ENCODE measurements around the gene DESI1. TPM values are rescaled to one million over a fixed set of nuclear protein-coding genes. Genes with fewer than 3 reads are reported as not detected.
"Not testable (repeated sequence)": the region's sequence is repeated elsewhere in the genome, so short reads cannot be mapped to it uniquely, and the experiment has no call there.

The DESI1 gene
- total RNA-seq, 3 donors from 2014 or later (not counting 1 experiment from before 2014, with no cell fraction given) = 15.0 to 22.2 (median 20.6) TPM

DNA sequence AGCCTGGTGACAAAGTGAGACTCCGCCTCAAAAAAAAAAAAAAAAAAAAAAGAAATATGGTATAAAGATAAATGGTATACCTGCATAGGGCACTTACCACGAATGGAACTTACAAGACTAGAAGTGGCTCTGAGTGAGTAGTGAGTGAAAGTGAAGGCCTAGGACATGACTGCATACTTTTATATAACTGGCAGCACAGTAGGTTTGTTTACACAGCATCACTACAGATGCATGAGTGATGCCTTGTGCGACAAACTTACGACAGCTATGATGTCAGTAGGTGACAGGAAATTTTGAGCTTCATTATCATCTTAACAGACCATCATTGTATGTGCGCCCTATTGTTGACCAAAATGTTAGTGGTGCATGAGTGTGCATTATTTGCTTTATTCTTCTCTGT lies 17.9 kb upstream of the DESI1 start:
- Histone ChIP-seq H3K36me3 (ENCODE audit: control insufficient read depth, insufficient read depth, low read length) (peaks cover 63% of the 10 kb centered on the region), H3K27ac (ENCODE audit: low read length) (no peak overlapping the region), H3K4me3 (ENCODE audit: low read length) (no peak overlapping the region), H3K9me3 (ENCODE audit: control insufficient read depth, insufficient read depth, low read length) (no peaks in the 10 kb centered on the region), H3K4me1 (ENCODE audit: control insufficient read depth, insufficient read depth, low read length) (no peaks in the 10 kb centered on the region), H3K27me3 (ENCODE audit: control insufficient read depth, insufficient read depth, low read length) (no peaks in the 10 kb centered on the region)
- Mint-ChIP-seq H3K9me3 (no peaks in the 10 kb centered on the region), H3K36me3 (peaks cover 12% of the 10 kb centered on the region), H3K4me1 (peaks cover 12 to 22% of the 10 kb centered on the region in 2 donors), H3K27ac (no peak overlapping the region), H3K27me3 (ENCODE audit: low read depth in 2 of 2) (no peaks in the 10 kb centered on the region), H3K4me3 (no peak overlapping the region)
- TF ChIP-seq, protein P1, sequence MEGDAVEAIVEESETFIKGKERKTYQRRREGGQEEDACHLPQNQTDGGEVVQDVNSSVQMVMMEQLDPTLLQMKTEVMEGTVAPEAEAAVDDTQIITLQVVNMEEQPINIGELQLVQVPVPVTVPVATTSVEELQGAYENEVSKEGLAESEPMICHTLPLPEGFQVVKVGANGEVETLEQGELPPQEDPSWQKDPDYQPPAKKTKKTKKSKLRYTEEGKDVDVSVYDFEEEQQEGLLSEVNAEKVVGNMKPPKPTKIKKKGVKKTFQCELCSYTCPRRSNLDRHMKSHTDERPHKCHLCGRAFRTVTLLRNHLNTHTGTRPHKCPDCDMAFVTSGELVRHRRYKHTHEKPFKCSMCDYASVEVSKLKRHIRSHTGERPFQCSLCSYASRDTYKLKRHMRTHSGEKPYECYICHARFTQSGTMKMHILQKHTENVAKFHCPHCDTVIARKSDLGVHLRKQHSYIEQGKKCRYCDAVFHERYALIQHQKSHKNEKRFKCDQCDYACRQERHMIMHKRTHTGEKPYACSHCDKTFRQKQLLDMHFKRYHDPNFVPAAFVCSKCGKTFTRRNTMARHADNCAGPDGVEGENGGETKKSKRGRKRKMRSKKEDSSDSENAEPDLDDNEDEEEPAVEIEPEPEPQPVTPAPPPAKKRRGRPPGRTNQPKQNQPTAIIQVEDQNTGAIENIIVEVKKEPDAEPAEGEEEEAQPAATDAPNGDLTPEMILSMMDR (IDR thresholded peaks at IDR 0.05) = no peak
- ATAC-seq = no peak
- intact Hi-C loops (cut with micrococcal nuclease) = no loop called here
- 98% methylated on average over 4 of the region's 5 CpGs for WGBS (ENCODE audit: insufficient coverage)
- DNase-seq = no peak

DNA sequence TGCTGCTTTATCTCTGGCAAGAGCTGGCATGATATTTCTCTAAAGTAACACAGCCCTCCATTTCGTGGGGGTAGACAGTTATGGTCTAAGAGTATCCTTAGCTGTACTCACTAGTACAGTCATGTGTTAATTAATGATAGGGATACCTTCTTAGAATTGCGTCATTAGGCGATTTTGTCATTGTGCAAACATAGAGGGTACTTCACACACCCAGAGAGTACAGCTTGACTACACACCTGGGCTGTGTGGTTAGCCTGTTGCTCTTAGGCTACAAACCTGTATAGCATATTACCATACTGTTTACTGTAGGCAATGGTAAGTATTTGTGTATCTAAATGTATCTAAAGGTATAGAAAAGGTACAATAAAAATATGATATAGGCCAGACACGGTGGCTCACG lies 17.3 kb upstream of the DESI1 start:
- Histone ChIP-seq H3K36me3 (ENCODE audit: control insufficient read depth, insufficient read depth, low read length) (peaks cover 63% of the 10 kb centered on the region), H3K9me3 (ENCODE audit: control insufficient read depth, insufficient read depth, low read length) (no peaks in the 10 kb centered on the region), H3K4me3 (ENCODE audit: low read length) (no peak overlapping the region), H3K27ac (ENCODE audit: low read length) (no peak overlapping the region), H3K27me3 (ENCODE audit: control insufficient read depth, insufficient read depth, low read length) (no peaks in the 10 kb centered on the region), H3K4me1 (ENCODE audit: control insufficient read depth, insufficient read depth, low read length) (no peaks in the 10 kb centered on the region)
- peaks cover 12 to 22% of the 10 kb centered on the region in 2 donors for H3K4me1 Mint-ChIP-seq
- 98% methylated on average over 2 of the region's 5 CpGs for WGBS (ENCODE audit: insufficient coverage)
- DNase-seq (no peak), ATAC-seq (no peak)
- H3K27me3 Mint-ChIP-seq (ENCODE audit: low read depth in 2 of 2) = no peaks in the 10 kb centered on the region
- H3K4me3 Mint-ChIP-seq = no peak overlapping the region
- TF ChIP-seq, protein P1 (IDR thresholded peaks at IDR 0.05) = no peak
- H3K27ac Mint-ChIP-seq = no peak overlapping the region
- intact Hi-C loops (cut with micrococcal nuclease) = no loop called here
- peaks cover 12% of the 10 kb centered on the region for H3K36me3 Mint-ChIP-seq
- H3K9me3 Mint-ChIP-seq = no peaks in the 10 kb centered on the region

DNA sequence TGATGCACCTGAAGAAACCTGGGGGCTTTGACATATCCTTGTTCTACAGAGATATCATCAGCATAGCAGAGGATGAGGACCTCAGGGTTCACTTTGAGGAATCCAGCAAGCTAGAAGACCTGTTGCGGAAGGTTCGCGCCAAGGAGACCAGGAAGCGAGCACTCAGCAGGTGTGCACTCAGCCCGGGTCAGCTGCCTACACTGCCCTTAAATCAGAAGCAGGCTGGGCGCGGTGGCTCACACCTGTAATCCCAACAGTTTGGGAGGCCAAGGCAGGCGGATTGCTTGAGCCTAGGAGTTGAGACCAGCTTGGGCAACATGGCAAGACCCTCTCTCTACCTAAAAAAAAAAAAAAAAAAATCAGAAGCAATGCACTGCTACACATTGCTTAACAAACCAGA lies 16.8 kb upstream of the DESI1 start:
- WGBS (ENCODE audit: insufficient coverage) = 98% methylated on average over 8 of the region's 8 CpGs
- H3K4me1 ChIP-seq (ENCODE audit: control insufficient read depth, insufficient read depth, low read length); ATAC-seq; H3K27me3 Mint-ChIP-seq (ENCODE audit: low read depth in 2 of 2); H3K4me3 ChIP-seq (ENCODE audit: low read length); DNase-seq; H3K27me3 ChIP-seq (ENCODE audit: control insufficient read depth, insufficient read depth, low read length); H3K4me3 Mint-ChIP-seq; H3K27ac Mint-ChIP-seq; H3K9me3 Mint-ChIP-seq; H3K27ac ChIP-seq (ENCODE audit: low read length); H3K9me3 ChIP-seq (ENCODE audit: control insufficient read depth, insufficient read depth, low read length); intact Hi-C loops (cut with micrococcal nuclease): not testable (repeated sequence)
- H3K4me1 Mint-ChIP-seq = peaks cover 12 to 22% of the 10 kb centered on the region in 2 donors
- H3K36me3 Mint-ChIP-seq = peaks cover 11% of the 10 kb centered on the region
- peaks cover 59% of the 10 kb centered on the region for H3K36me3 ChIP-seq (ENCODE audit: control insufficient read depth, insufficient read depth, low read length)

DNA sequence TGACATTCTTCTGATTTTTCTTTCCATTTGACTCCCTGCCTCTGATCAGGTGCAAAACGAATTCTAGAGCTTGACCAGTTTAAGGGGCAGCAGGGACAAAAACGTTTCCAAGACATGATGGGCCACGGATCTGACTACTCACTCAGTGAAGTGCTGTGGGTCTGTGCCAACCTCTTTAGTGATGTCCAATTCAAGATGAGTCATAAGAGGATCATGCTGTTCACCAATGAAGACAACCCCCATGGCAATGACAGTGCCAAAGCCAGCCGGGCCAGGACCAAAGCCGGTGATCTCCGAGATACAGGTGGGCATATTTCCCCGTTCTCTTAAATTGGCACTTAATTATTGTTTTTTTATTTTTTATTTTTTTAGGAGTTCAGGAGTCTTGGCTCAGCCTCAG lies 15.6 kb upstream of the DESI1 start:
- TF ChIP-seq, protein P1 (IDR thresholded peaks at IDR 0.05) = no peak
- Mint-ChIP-seq H3K36me3 (no peaks in the 10 kb centered on the region), H3K4me3 (no peak overlapping the region), H3K27me3 (ENCODE audit: low read depth in 2 of 2) (no peaks in the 10 kb centered on the region), H3K27ac (no peak overlapping the region), H3K9me3 (no peaks in the 10 kb centered on the region), H3K4me1 (peaks cover 7 to 11% of the 10 kb centered on the region in 2 donors)
- WGBS (ENCODE audit: insufficient coverage) = 94% methylated on average over 7 of the region's 7 CpGs
- ATAC-seq = no peak
- Histone ChIP-seq H3K4me3 (ENCODE audit: low read length) (no peak overlapping the region), H3K27me3 (ENCODE audit: control insufficient read depth, insufficient read depth, low read length) (no peaks in the 10 kb centered on the region), H3K36me3 (ENCODE audit: control insufficient read depth, insufficient read depth, low read length) (peaks cover 50% of the 10 kb centered on the region), H3K4me1 (ENCODE audit: control insufficient read depth, insufficient read depth, low read length) (no peaks in the 10 kb centered on the region), H3K9me3 (ENCODE audit: control insufficient read depth, insufficient read depth, low read length) (no peaks in the 10 kb centered on the region), H3K27ac (ENCODE audit: low read length) (no peak overlapping the region)
- no peak for DNase-seq
- intact Hi-C loops (cut with micrococcal nuclease) = no loop called here

DNA sequence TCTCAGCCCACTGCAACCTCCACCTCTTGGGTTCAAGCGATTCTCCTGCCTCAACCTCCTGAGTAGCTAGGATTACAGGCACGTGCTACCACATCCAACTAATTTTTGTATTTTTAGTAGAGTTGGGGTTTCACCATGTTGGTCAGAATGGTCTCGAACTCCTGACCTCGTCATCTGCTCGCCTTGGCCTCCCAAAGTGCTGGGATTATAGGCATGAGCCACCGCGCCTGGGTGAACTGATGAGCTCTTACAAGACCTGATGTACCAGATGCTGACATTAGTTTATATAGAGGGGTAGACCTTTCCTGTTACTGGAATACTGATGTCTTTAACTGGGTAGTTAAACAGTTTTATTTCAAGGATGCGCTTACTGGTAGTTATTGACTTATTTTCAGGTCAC lies 13.8 kb upstream of the DESI1 start:
- H3K4me3 ChIP-seq (ENCODE audit: low read length); DNase-seq; H3K27ac ChIP-seq (ENCODE audit: low read length); H3K4me1 Mint-ChIP-seq; intact Hi-C loops (cut with micrococcal nuclease); H3K27ac Mint-ChIP-seq; H3K4me3 Mint-ChIP-seq; H3K4me1 ChIP-seq (ENCODE audit: control insufficient read depth, insufficient read depth, low read length); H3K27me3 ChIP-seq (ENCODE audit: control insufficient read depth, insufficient read depth, low read length); H3K9me3 Mint-ChIP-seq; ATAC-seq; H3K9me3 ChIP-seq (ENCODE audit: control insufficient read depth, insufficient read depth, low read length); H3K27me3 Mint-ChIP-seq (ENCODE audit: low read depth in 2 of 2); H3K36me3 Mint-ChIP-seq: not testable (repeated sequence)
- over 99% methylated on average over 6 of the region's 8 CpGs for WGBS (ENCODE audit: insufficient coverage)
- peaks cover 38% of the 10 kb centered on the region for H3K36me3 ChIP-seq (ENCODE audit: control insufficient read depth, insufficient read depth, low read length)

DNA sequence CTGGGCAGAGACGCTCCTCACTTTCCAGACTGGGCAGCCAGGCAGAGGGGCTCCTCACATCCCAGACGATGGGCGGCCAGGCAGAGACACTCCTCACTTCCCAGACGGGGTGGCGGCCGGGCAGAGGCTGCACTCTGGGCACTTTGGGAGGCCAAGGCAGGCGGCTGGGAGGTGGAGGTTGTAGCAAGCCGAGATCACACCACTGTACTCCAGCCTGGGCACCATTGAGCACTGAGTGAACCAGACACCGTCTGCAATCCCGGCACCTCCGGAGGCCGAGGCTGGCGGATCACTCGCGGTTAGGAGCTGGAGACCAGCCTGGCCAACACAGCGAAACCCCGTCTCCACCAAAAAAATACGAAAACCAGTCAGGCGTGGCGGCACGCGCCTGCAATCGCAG lies 10.8 kb upstream of the DESI1 start:
- H3K36me3 ChIP-seq (ENCODE audit: control insufficient read depth, insufficient read depth, low read length) = peaks cover 44% of the 10 kb centered on the region
- ATAC-seq; DNase-seq; H3K9me3 ChIP-seq (ENCODE audit: control insufficient read depth, insufficient read depth, low read length); H3K4me3 Mint-ChIP-seq; H3K27me3 ChIP-seq (ENCODE audit: control insufficient read depth, insufficient read depth, low read length); H3K27ac Mint-ChIP-seq; H3K27me3 Mint-ChIP-seq (ENCODE audit: low read depth in 2 of 2); H3K4me1 ChIP-seq (ENCODE audit: control insufficient read depth, insufficient read depth, low read length); intact Hi-C loops (cut with micrococcal nuclease); H3K9me3 Mint-ChIP-seq; H3K27ac ChIP-seq (ENCODE audit: low read length); H3K4me3 ChIP-seq (ENCODE audit: low read length): not testable (repeated sequence)
- Mint-ChIP-seq H3K36me3 (peaks cover 15% of the 10 kb centered on the region), H3K4me1 (peaks cover 19 to 24% of the 10 kb centered on the region in 2 donors)
- 100% methylated on average over 8 of the region's 23 CpGs for WGBS (ENCODE audit: insufficient coverage)

Data from natural killer cell (primary cell).